HK-2 (cell line): ENCODE measurements around the gene DYRK1A.
A peak's percentile ranks its signal among the peaks of the same experiment; 100 is the strongest.
"Not testable (repeated sequence)": the region's sequence is repeated elsewhere in the genome, so short reads cannot be mapped to it uniquely, and the experiment has no call there.

ENCODE experiments used
- DNase-seq: peaks from one replicate; pipeline ENCODE4 v3.0.0-alpha.2; 2018; ENCODE audit not compliant: unreplicated experiment

The DYRK1A gene

GRCh38 chr21:37527716-37528115 lies 161.1 kb downstream of the DYRK1A start:
- no peak for DNase-seq

GRCh38 chr21:37528150-37528937 lies 161.8 kb downstream of the DYRK1A start:
- DNase-seq = no peak

GRCh38 chr21:37529649-37530048 lies 163.1 kb downstream of the DYRK1A start:
- DNase-seq = no peak

GRCh38 chr21:37530901-37531351 lies 164.4 kb downstream of the DYRK1A start:
- no peak for DNase-seq

GRCh38 chr21:37531431-37531932 lies 164.9 kb downstream of the DYRK1A start:
- DNase-seq = no peak

- peak; percentile 62 for DNase-seq
Observed at GRCh38 chr21:37532868-37533780, 166.6 kb downstream of the DYRK1A start.

GRCh38 chr21:37534431-37534830 lies 167.9 kb downstream of the DYRK1A start:
- no peak for DNase-seq

GRCh38 chr21:37535130-37535529 lies 168.6 kb downstream of the DYRK1A start:
- no peak for DNase-seq

- DNase-seq = no peak
Observed at GRCh38 chr21:37535672-37536071, 169.1 kb downstream of the DYRK1A start.

- no peak for DNase-seq
Observed at GRCh38 chr21:37536616-37537278, 170.2 kb downstream of the DYRK1A start.

- no peak for DNase-seq
Observed at GRCh38 chr21:37537391-37537996, 170.9 kb downstream of the DYRK1A start.

- no peak for DNase-seq
Observed at GRCh38 chr21:37538971-37539590, 172.5 kb downstream of the DYRK1A start.

GRCh38 chr21:37541128-37541527 lies 174.6 kb downstream of the DYRK1A start:
- DNase-seq = not testable (repeated sequence)

- DNase-seq = no peak
Observed at GRCh38 chr21:37542512-37542911, 175.9 kb downstream of the DYRK1A start.

GRCh38 chr21:37546299-37546908 lies 179.8 kb downstream of the DYRK1A start:
- DNase-seq = no peak

- DNase-seq = peak; percentile 32
Observed at GRCh38 chr21:37546949-37547614, 180.5 kb downstream of the DYRK1A start.

- no peak for DNase-seq
Observed at GRCh38 chr21:37547615-37548200, 181.1 kb downstream of the DYRK1A start.

GRCh38 chr21:37548521-37548981 lies 182.0 kb downstream of the DYRK1A start:
- DNase-seq = no peak

GRCh38 chr21:37549730-37550129 lies 183.2 kb downstream of the DYRK1A start:
- not testable (repeated sequence) for DNase-seq

- DNase-seq = no peak
Observed at GRCh38 chr21:37550157-37550556, 183.6 kb downstream of the DYRK1A start.
